ENCODE measurements around the gene CACNA2D4. TPM values are rescaled to one million over a fixed set of nuclear protein-coding genes. Genes with fewer than 3 reads are reported as not detected.

Gene CACNA2D4
- total and polyA plus RNA-seq, 4 donors, result 1.5 to 12.6 (median 7.3) TPM

GRCh38 chr12:1927751-1928351, 9.4 kb upstream of the CACNA2D4 start:
- TF ChIP-seq CTCF (IDR thresholded peaks at IDR 0.05; ENCODE audit: control extremely low read depth, extremely low read depth), result no peak
- Histone ChIP-seq H3K4me3 (no peak overlapping the region), H3K9ac (ENCODE audit: insufficient read depth in 1 of 2, low read length in 2 of 2) (no peak overlapping the region), H3K27ac (ENCODE audit: low read depth in 1 of 2, low read length in 1 of 2) (no peak overlapping the region), H3K4me1 (ENCODE audit: control insufficient read depth in 5 of 5, insufficient read depth in 5 of 5, low read length in 5 of 5) (peaks cover 0 to 1% (median 0%) of the 10 kb centered on the region in 5 donors), H3K9me3 (ENCODE audit: control insufficient read depth in 4 of 4, insufficient read depth in 3 of 4, low read length in 3 of 4) (no peaks in the 10 kb centered on the region), H3K36me3 (ENCODE audit: control insufficient read depth in 4 of 4, insufficient read depth in 4 of 4, low read length in 4 of 4) (no peaks in the 10 kb centered on the region), H3K27me3 (ENCODE audit: control insufficient read depth in 3 of 3, insufficient read depth in 3 of 3, low read length in 2 of 3) (peaks cover 0 to 5% (median 0%) of the 10 kb centered on the region in 3 donors)
- ATAC-seq (ENCODE audit: insufficient read depth, low FRiP score) (no peak), DNase-seq (no peak)
- 72 to 91% methylated on average over 14 to 15 of the region's 15 CpGs for WGBS, 2 donors

GRCh38 chr12:1927051-1927680, 8.7 kb upstream of the CACNA2D4 start:
- Histone ChIP-seq H3K27ac (ENCODE audit: low read depth in 1 of 2, low read length in 1 of 2) (no peak overlapping the region), H3K27me3 (ENCODE audit: control insufficient read depth in 3 of 3, insufficient read depth in 3 of 3, low read length in 2 of 3) (peaks cover 0 to 3% (median 0%) of the 10 kb centered on the region in 3 donors), H3K9me3 (ENCODE audit: control insufficient read depth in 4 of 4, insufficient read depth in 3 of 4, low read length in 3 of 4) (no peaks in the 10 kb centered on the region), H3K9ac (ENCODE audit: insufficient read depth in 1 of 2, low read length in 2 of 2) (no peak overlapping the region), H3K36me3 (ENCODE audit: control insufficient read depth in 4 of 4, insufficient read depth in 4 of 4, low read length in 4 of 4) (no peaks in the 10 kb centered on the region), H3K4me3 (no peak overlapping the region), H3K4me1 (ENCODE audit: control insufficient read depth in 5 of 5, insufficient read depth in 5 of 5, low read length in 5 of 5) (no peaks in the 10 kb centered on the region)
- WGBS, 2 donors, result 90 to 96% methylated on average over 11 of the region's 11 CpGs
- TF ChIP-seq CTCF (IDR thresholded peaks at IDR 0.05; ENCODE audit: control extremely low read depth, extremely low read depth), result no peak
- DNase-seq, result no peak
- ATAC-seq (ENCODE audit: insufficient read depth, low FRiP score), result no peak

GRCh38 chr12:1926251-1926657, 7.8 kb upstream of the CACNA2D4 start:
- H3K27ac ChIP-seq (ENCODE audit: low read depth in 1 of 2, low read length in 1 of 2), result no peak overlapping the region
- no peak overlapping the region for H3K4me3 ChIP-seq
- no peaks in the 10 kb centered on the region for H3K36me3 ChIP-seq (ENCODE audit: control insufficient read depth in 4 of 4, insufficient read depth in 4 of 4, low read length in 4 of 4)
- no peak for TF ChIP-seq CTCF (IDR thresholded peaks at IDR 0.05; ENCODE audit: control extremely low read depth, extremely low read depth)
- no peaks in the 10 kb centered on the region for H3K4me1 ChIP-seq (ENCODE audit: control insufficient read depth in 5 of 5, insufficient read depth in 5 of 5, low read length in 5 of 5)
- no peak for ATAC-seq (ENCODE audit: insufficient read depth, low FRiP score)
- 85 to 94% methylated on average over 7 of the region's 7 CpGs for WGBS, 2 donors
- peak in 1 of 3 donors; percentile 4 for DNase-seq
- no peaks in the 10 kb centered on the region for H3K9me3 ChIP-seq (ENCODE audit: control insufficient read depth in 4 of 4, insufficient read depth in 3 of 4, low read length in 3 of 4)
- no peak overlapping the region for H3K9ac ChIP-seq (ENCODE audit: insufficient read depth in 1 of 2, low read length in 2 of 2)
- peaks cover 0 to 3% (median 0%) of the 10 kb centered on the region in 3 donors for H3K27me3 ChIP-seq (ENCODE audit: control insufficient read depth in 3 of 3, insufficient read depth in 3 of 3, low read length in 2 of 3)
